Gastrocnemius medialis (tissue), 4 donors: ENCODE measurements around the gene B3GLCT.

Experiments
- CTCF ChIP-seq, 5 experiments: fragments of 450-650 bp in 3 of 5; fragments of 200-600 bp in 2 of 5; sonication (generic) in 2 of 5; IDR thresholded peaks in 4 of 5; conservative IDR thresholded peaks in 1 of 5; 1 replicate in 4 of 5; 2 replicates in 1 of 5; pipeline ENCODE4 v1.5.1; 2016 to 2019; ENCODE audit warnings: antibody characterized with exemption in 5 of 5, mild to moderate bottlenecking in 3 of 5, moderate library complexity in 3 of 5
- POLR2A ChIP-seq, 2 donors: fragments of 450-650 bp; IDR thresholded peaks; one replicate each; pipeline ENCODE4 v1.6.1; 2017; ENCODE audit warnings: antibody characterized with exemption in 2 of 2, mild to moderate bottlenecking in 2 of 2, moderate library complexity in 2 of 2

GRCh38 chr13:31355001-31355400, 155.2 kb downstream of the B3GLCT start:
- TF ChIP-seq POLR2A (IDR thresholded peaks at IDR 0.05) = no peak
- TF ChIP-seq CTCF (IDR thresholded peaks at IDR 0.05 in 4 of 5, conservative IDR thresholded peaks at IDR 0.05 in 1 of 5) = no peak
